ENCODE measurements around the gene PIGT. TPM values are rescaled to one million over a fixed set of nuclear protein-coding genes. Genes with fewer than 3 reads are reported as not detected.
A peak's percentile ranks its signal among the peaks of the same experiment; 100 is the strongest.
"Not testable (repeated sequence)": the region's sequence is repeated elsewhere in the genome, so short reads cannot be mapped to it uniquely, and the experiment has no call there.

PIGT gene
- total RNA-seq, 1 donor from 2014 or later = 80.6 TPM

- TF ChIP-seq CTCF (conservative IDR thresholded peaks at IDR 0.05) = no peak
- no peak overlapping the region for H3K4me3 Mint-ChIP-seq
- no peak for DNase-seq (ENCODE audit: extremely low spot score, unreplicated experiment)
- peaks cover 23% of the 10 kb centered on the region for H3K27me3 Mint-ChIP-seq
- no peak overlapping the region for H3K27ac Mint-ChIP-seq
- H3K36me3 Mint-ChIP-seq = peaks cover 3% of the 10 kb centered on the region
- H3K9me3 Mint-ChIP-seq = no peaks in the 10 kb centered on the region
- H3K4me1 Mint-ChIP-seq (ENCODE audit: unreplicated experiment) = peaks cover 6% of the 10 kb centered on the region
Measured at GRCh38 chr20:45467861-45468260, 51.9 kb downstream of the PIGT start.

DNA sequence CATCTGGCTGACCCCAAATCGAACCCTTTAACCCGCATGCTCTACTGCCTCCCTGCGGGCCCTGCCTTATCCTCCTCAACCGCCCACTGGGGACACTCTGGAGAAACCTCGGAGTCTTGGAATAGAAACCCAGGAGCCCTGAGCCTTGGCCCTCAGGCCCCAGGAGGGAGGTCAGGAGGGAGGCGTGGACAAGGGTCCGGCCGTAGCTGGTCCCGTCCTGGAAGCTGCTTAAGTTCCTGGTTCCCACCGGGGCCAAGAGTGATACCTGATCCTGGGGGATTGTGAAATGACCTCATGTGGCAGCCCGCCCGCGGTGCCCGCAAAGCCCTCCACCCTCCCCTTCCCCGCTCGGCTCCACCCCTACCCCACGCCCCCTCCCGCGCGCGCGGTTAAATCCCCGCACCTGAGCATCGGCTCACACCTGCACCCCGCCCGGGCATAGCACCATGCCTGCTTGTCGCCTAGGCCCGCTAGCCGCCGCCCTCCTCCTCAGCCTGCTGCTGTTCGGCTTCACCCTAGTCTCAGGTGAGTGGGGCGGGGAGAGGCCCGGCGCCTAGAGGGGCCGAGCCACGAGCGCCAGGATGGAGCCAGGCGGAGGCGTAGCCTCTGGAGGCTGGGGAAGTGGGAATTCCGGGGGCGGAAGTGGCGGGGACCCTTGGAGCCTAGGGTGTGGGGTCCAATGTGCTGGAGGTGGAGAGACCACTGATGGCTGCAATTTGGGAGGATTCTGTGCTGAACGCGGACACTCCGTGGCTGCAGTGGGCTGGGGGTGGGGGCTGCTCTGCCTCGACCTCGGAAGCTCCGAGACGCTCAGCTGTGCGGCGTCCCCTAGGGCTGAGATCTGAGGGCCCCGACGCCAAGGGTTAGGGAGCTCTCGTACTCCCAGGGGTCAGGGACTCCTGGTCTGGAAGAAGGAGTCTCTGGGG, 53.7 kb downstream of the PIGT start, which contains the start of gene WFDC2:
TSS of gene WFDC2 (plus strand) at position 418 of the 926 bp plus-strand sequence. CDS start at position 447, 29 bp downstream.
- H3K9me3 Mint-ChIP-seq = no peaks in the 10 kb centered on the region
- H3K4me1 Mint-ChIP-seq (ENCODE audit: unreplicated experiment) = peaks cover 6% of the 10 kb centered on the region
- peaks cover 11% of the 10 kb centered on the region for H3K36me3 Mint-ChIP-seq
- peak within 1 kb of the TSS; percentile 87 for H3K4me3 Mint-ChIP-seq
- no peak for DNase-seq (ENCODE audit: extremely low spot score, unreplicated experiment)
- peaks cover 31% of the 10 kb centered on the region for H3K27me3 Mint-ChIP-seq
- peak; percentile 31 for TF ChIP-seq CTCF (conservative IDR thresholded peaks at IDR 0.05)
- H3K27ac Mint-ChIP-seq = peak within 1 kb of the TSS; percentile 19

DNA sequence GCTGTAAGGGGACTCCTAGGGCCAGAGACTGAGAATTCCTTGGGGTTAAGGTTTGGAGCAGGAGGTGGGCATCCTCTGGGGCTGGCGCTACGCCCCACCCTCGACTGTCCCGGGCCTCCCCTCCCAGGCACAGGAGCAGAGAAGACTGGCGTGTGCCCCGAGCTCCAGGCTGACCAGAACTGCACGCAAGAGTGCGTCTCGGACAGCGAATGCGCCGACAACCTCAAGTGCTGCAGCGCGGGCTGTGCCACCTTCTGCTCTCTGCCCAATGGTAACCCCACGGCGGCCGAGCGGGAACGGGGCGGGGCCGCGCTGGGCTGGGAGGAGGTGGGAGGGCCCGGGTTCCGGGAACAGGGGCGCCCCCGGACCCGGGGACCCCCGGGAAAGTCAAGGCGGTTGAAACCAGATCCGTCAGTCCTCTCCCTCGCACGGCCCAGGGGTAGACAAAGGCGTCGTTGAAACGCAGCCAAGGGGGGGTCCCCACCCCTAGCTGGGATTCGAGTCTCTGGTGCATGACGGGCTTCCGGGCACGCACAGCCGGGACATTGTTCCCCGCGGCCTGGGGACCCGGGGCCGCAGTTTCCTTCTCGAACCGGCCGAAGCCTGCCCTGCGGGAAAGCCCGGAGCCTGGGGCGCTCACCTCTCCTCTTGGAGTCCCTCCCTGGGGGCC, 54.5 kb downstream of the PIGT start:
- Mint-ChIP-seq H3K27ac (peak overlapping the region; percentile 74), H3K4me3 (peak overlapping the region; percentile 87), H3K4me1 (ENCODE audit: unreplicated experiment) (peaks cover 6% of the 10 kb centered on the region), H3K27me3 (peaks cover 31% of the 10 kb centered on the region), H3K36me3 (peaks cover 11% of the 10 kb centered on the region), H3K9me3 (no peaks in the 10 kb centered on the region)
- no peak for DNase-seq (ENCODE audit: extremely low spot score, unreplicated experiment)
- TF ChIP-seq CTCF (conservative IDR thresholded peaks at IDR 0.05) = no peak

GRCh38 chr20:45470937-45471336, 55.0 kb downstream of the PIGT start:
- DNase-seq (ENCODE audit: extremely low spot score, unreplicated experiment) = no peak
- Mint-ChIP-seq H3K4me1 (ENCODE audit: unreplicated experiment) (peaks cover 6% of the 10 kb centered on the region), H3K4me3 (peak overlapping the region; percentile 87), H3K9me3 (no peaks in the 10 kb centered on the region), H3K36me3 (peaks cover 11% of the 10 kb centered on the region), H3K27me3 (peaks cover 29% of the 10 kb centered on the region), H3K27ac (peak overlapping the region; percentile 74)
- TF ChIP-seq CTCF (conservative IDR thresholded peaks at IDR 0.05) = peak; percentile 24

DNA sequence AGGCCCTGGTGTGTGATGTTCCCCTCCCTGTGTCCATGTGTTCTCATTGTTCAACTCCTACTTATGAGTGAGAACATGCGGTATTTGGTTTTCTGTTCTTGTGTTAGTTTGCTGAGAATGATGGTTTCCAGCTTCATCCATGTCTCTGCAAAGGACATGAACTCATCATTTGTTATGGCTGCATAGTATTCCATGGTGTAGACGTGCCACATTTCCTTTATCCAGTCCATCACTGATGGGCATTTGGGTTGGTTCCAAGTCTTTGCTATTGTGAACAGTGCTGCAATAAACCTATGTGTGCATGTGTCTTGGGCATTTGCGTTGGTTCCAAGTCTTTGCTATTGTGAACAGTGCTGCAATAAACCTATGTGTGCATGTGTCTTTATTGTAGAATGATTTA, 56.3 kb downstream of the PIGT start:
- H3K27me3 Mint-ChIP-seq = peaks cover 28% of the 10 kb centered on the region
- not testable (repeated sequence) for H3K27ac Mint-ChIP-seq; H3K9me3 Mint-ChIP-seq; H3K4me1 Mint-ChIP-seq (ENCODE audit: unreplicated experiment); H3K4me3 Mint-ChIP-seq; DNase-seq (ENCODE audit: extremely low spot score, unreplicated experiment)
- peaks cover 11% of the 10 kb centered on the region for H3K36me3 Mint-ChIP-seq

Small RNA genes lying within 50 kb of the gene (microRNA-seq; reads per million reads assigned to microRNA genes)
- gene MIR6812 = not detected

Other genes starting within 250 kb of the PIGT start
- gene PI3, start 241.2 kb upstream of the PIGT start, total RNA-seq (ENCODE audit: low replicate concordance) = 3.7 and 6.9 TPM in 2 replicates
- gene SEMG1, start 209.1 kb upstream of the PIGT start, total RNA-seq (ENCODE audit: low replicate concordance) = not detected in 2 replicates
- gene SEMG2, start 194.8 kb upstream of the PIGT start, total RNA-seq (ENCODE audit: low replicate concordance) = not detected in 2 replicates
- gene SLPI, start 161.6 kb upstream of the PIGT start, total RNA-seq (ENCODE audit: low replicate concordance) = 35.7 and 73.6 TPM in 2 replicates
- not detected in 2 replicates for gene RBPJL, start 109.3 kb upstream of the PIGT start, total RNA-seq (ENCODE audit: low replicate concordance)
- 0.75 TPM in 1 of 2 replicates, not detected in the other for gene MATN4, start 107.8 kb upstream of the PIGT start, total RNA-seq (ENCODE audit: low replicate concordance)
- 67.2 and 133 TPM in 2 replicates for gene SDC4, start 67.7 kb upstream of the PIGT start, total RNA-seq (ENCODE audit: low replicate concordance)
- 29.2 and 47.4 TPM in 2 replicates for gene SYS1, start 53.0 kb upstream of the PIGT start, total RNA-seq (ENCODE audit: low replicate concordance)
- 0.57 TPM in 1 of 2 replicates, not detected in the other for gene TP53TG5, start 37.8 kb upstream of the PIGT start, total RNA-seq (ENCODE audit: low replicate concordance)
- 12.8 and 25.5 TPM in 2 replicates for gene DBNDD2, start 7.9 kb upstream of the PIGT start, total RNA-seq (ENCODE audit: low replicate concordance)
- gene WFDC2, start 53.6 kb downstream of the PIGT start, total RNA-seq (ENCODE audit: low replicate concordance) = 64.4 and 98.9 TPM in 2 replicates
- not detected in 2 replicates for gene SPINT3, start 99.5 kb downstream of the PIGT start, total RNA-seq (ENCODE audit: low replicate concordance)
- gene WFDC6, start 123.3 kb downstream of the PIGT start, total RNA-seq (ENCODE audit: low replicate concordance) = 0.50 TPM in 1 of 2 replicates, not detected in the other
- gene EPPIN, start 131.3 kb downstream of the PIGT start, total RNA-seq (ENCODE audit: low replicate concordance) = 0.24 TPM in 1 of 2 replicates, not detected in the other
- not detected in 2 replicates for gene WFDC8, start 163.1 kb downstream of the PIGT start, total RNA-seq (ENCODE audit: low replicate concordance)
- gene WFDC10A, start 213.6 kb downstream of the PIGT start, total RNA-seq (ENCODE audit: low replicate concordance) = not detected in 2 replicates
- gene WFDC9, start 215.1 kb downstream of the PIGT start, total RNA-seq (ENCODE audit: low replicate concordance) = not detected in 2 replicates